SK-N-SH (cell line): ENCODE results near the gene ACLY. TPM values are rescaled to one million over a fixed set of nuclear protein-coding genes. Genes with fewer than 3 reads are reported as not detected.

Experiments
- CTCF ChIA-PET: fragments of 300-600, 350-600 bp; formaldehyde crosslinking; extraction: SDS; loops from one replicate; lab custom pipeline; 2021; lab: Yijun Ruan, JAX
- POLR2A ChIA-PET: fragments of 350-600 bp; sonication (Branson Sonifier 250); formaldehyde crosslinking; extraction: SDS; loops from one replicate; lab custom pipeline; 2020; ENCODE audit warnings: antibody characterized with exemption, inconsistent platforms; lab: Yijun Ruan, JAX
- DNase-seq: peaks from one replicate; pipeline ENCODE4 v3.0.0; 2012
- H2AFZ ChIP-seq: fragments of 200-600 bp; sonication (generic); 2 replicates; pipeline ENCODE4 v1.8.1; 2016; ENCODE audit warnings: antibody characterized with exemption, mild to moderate bottlenecking, low read depth
- H3F3A ChIP-seq: fragments of 200-600 bp; sonication (generic); replicated peaks from 2 replicates; pipeline ENCODE3; 2016; ENCODE audit warnings: antibody characterized with exemption, mild to moderate bottlenecking; ENCODE audit not compliant: insufficient read depth
- H3K27ac ChIP-seq, 2 experiments: fragments of 200-500 bp in 1 of 2; fragments of 200-600 bp in 1 of 2; sonication (Bioruptor generic) in 1 of 2; sonication (generic), shearing (Covaris generic) in 1 of 2; 2 replicates each; pipeline versions ENCODE4 v1.5.1 to v1.6.1; 2014 to 2016; ENCODE audit warnings: low read depth in 2 of 2, inconsistent platforms in 1 of 2, low read length in 1 of 2, mild to moderate bottlenecking in 1 of 2, mixed read lengths in 1 of 2
- H3K27me3 ChIP-seq: fragments of 200-600 bp; sonication (generic), shearing (Covaris generic); 2 replicates; pipeline ENCODE4 v1.6.1; 2016; ENCODE audit warnings: mixed run types; ENCODE audit not compliant: insufficient read depth
- H3K36me3 ChIP-seq, 2 experiments: fragments of 200-500 bp in 1 of 2; fragments of 200-600 bp in 1 of 2; sonication (Bioruptor generic) in 1 of 2; sonication (generic) in 1 of 2; replicated peaks in 1 of 2; 2 replicates each; pipeline versions ENCODE3 to v1.5.1; 2014 to 2016; ENCODE audit warnings: low read length in 1 of 2, mild to moderate bottlenecking in 1 of 2; ENCODE audit not compliant: insufficient read depth in 2 of 2, control insufficient read depth in 1 of 2
- H3K4me1 ChIP-seq, 2 experiments: fragments of 200-500 bp in 1 of 2; fragments of 200-600 bp in 1 of 2; sonication (Bioruptor generic) in 1 of 2; sonication (generic), shearing (Covaris generic) in 1 of 2; 2 replicates each; pipeline versions ENCODE4 v1.5.1 to v1.6.1; 2014 to 2016; ENCODE audit warnings: low read depth in 1 of 2, low read length in 1 of 2, mixed run types in 1 of 2; ENCODE audit not compliant: insufficient read depth in 2 of 2, control insufficient read depth in 1 of 2
- H3K4me2 ChIP-seq: fragments of 200-600 bp; sonication (generic), shearing (Covaris generic); 2 replicates; pipeline ENCODE4 v1.6.1; 2017; ENCODE audit warnings: mixed run types
- H3K4me3 ChIP-seq, 2 experiments: fragments of 200-500 bp in 1 of 2; fragments of 200-600 bp in 1 of 2; sonication (Bioruptor generic) in 1 of 2; sonication (generic), shearing (Covaris generic) in 1 of 2; 2 replicates each; pipeline versions ENCODE4 v1.5.1 to v1.8.1; 2014 to 2016; ENCODE audit warnings: low read depth in 2 of 2, inconsistent platforms in 1 of 2, low read length in 1 of 2, mild to moderate bottlenecking in 1 of 2, mixed read lengths in 1 of 2, moderate library complexity in 1 of 2
- H3K79me2 ChIP-seq: fragments of 200-600 bp; sonication (generic); 2 replicates; pipeline ENCODE4 v1.8.1; 2017; ENCODE audit warnings: mild to moderate bottlenecking; ENCODE audit not compliant: insufficient read depth
- H3K9ac ChIP-seq: fragments of 200-600 bp; sonication (generic); 2 replicates; pipeline ENCODE4 v1.6.1; 2017; ENCODE audit warnings: mixed run types
- H3K9me2 ChIP-seq: fragments of 200-600 bp; sonication (generic); 2 replicates; pipeline ENCODE4 v1.6.1; 2017; ENCODE audit warnings: mixed run types
- H3K9me3 ChIP-seq: fragments of 200-600 bp; sonication (generic); 2 replicates; pipeline ENCODE4 v1.6.1; 2017; ENCODE audit warnings: mixed run types, mild to moderate bottlenecking, moderate library complexity
- H4K20me1 ChIP-seq: fragments of 200-600 bp; sonication (generic); 2 replicates; pipeline ENCODE4 v1.6.1; 2017; ENCODE audit warnings: mild to moderate bottlenecking, mixed run types; ENCODE audit not compliant: insufficient read depth
- CHD2 ChIP-seq: fragments of 150-350 bp; IDR thresholded peaks from 2 replicates; pipeline ENCODE4 v1.6.1; 2018; ENCODE audit warnings: low read length; ENCODE audit not compliant: partially characterized antibody
- CTCF ChIP-seq: fragments of 200-600 bp; sonication (generic); IDR thresholded peaks from 2 replicates; pipeline ENCODE4 v1.6.1; 2017; ENCODE audit warnings: antibody characterized with exemption, mild to moderate bottlenecking, moderate library complexity
- ELF1 ChIP-seq: IDR thresholded peaks from 2 replicates; pipeline ENCODE4 v1.4.0; 2012
- EP300 ChIP-seq, 2 experiments: IDR thresholded peaks; 2 replicates each; pipeline versions ENCODE4 v1.4.0 to v1.6.1; 2012; ENCODE audit warnings: borderline replicate concordance in 1 of 2, low read depth in 1 of 2, low read length in 1 of 2
- EZH2phosphoT487 ChIP-seq: fragments of 200-600 bp; sonication (generic); IDR thresholded peaks from 2 replicates; pipeline ENCODE4 v1.6.1; 2017; ENCODE audit warnings: low read depth, mixed run types, mild to moderate bottlenecking, antibody characterized with exemption, moderate library complexity, borderline replicate concordance
- FOSL2 ChIP-seq: IDR thresholded peaks from 2 replicates; pipeline ENCODE4 v1.4.0; 2012; ENCODE audit warnings: low read depth, mild to moderate bottlenecking, moderate library complexity, borderline replicate concordance
- FOXJ3 ChIP-seq: sonication (generic); formaldehyde crosslinking; IDR thresholded peaks from 2 replicates; pipeline ENCODE4 v1.5.1; 2020; ENCODE audit warnings: mild to moderate bottlenecking, missing genetic modification reagents
- MAX ChIP-seq: IDR thresholded peaks from 2 replicates; pipeline ENCODE4 v1.4.0; 2012; ENCODE audit warnings: low read depth
- MEF2A ChIP-seq: IDR thresholded peaks from 2 replicates; pipeline ENCODE4 v1.4.0; 2012; ENCODE audit warnings: low read depth, borderline replicate concordance
- RAD21 ChIP-seq: IDR thresholded peaks from 2 replicates; pipeline ENCODE4 v1.6.1; 2012; ENCODE audit warnings: mild to moderate bottlenecking, low read length
- RCOR1 ChIP-seq: fragments of 150-350 bp; IDR thresholded peaks from 2 replicates; pipeline ENCODE4 v1.6.1; 2017; ENCODE audit warnings: antibody characterized with exemption, low read length
- REST ChIP-seq: IDR thresholded peaks from 2 replicates; pipeline ENCODE4 v1.6.1; 2012; ENCODE audit warnings: mild to moderate bottlenecking, low read depth, low read length, moderate library complexity
- RFX5 ChIP-seq: IDR thresholded peaks from 2 replicates; pipeline ENCODE4 v1.6.1; 2012; ENCODE audit warnings: mild to moderate bottlenecking, improper control_type of control experiment, low read length
- SIN3A ChIP-seq: IDR thresholded peaks from 2 replicates; pipeline ENCODE4 v1.6.1; 2012; ENCODE audit warnings: low read depth, mild to moderate bottlenecking, low read length, moderate library complexity, borderline replicate concordance
- TCF12 ChIP-seq: IDR thresholded peaks from 2 replicates; pipeline ENCODE4 v1.4.0; 2012
- TEAD4 ChIP-seq: IDR thresholded peaks from 2 replicates; pipeline ENCODE4 v1.4.0; 2012; ENCODE audit warnings: mild to moderate bottlenecking, borderline replicate concordance; ENCODE audit not compliant: insufficient read depth
- USF2 ChIP-seq: fragments of 150-350 bp; IDR thresholded peaks from 2 replicates; pipeline ENCODE4 v1.6.1; 2017; ENCODE audit warnings: antibody characterized with exemption, low read length, low read depth, borderline replicate concordance
- ZBTB33 ChIP-seq: IDR thresholded peaks from 2 replicates; pipeline ENCODE4 v1.4.0; 2012; ENCODE audit warnings: low read depth, borderline replicate concordance
- WGBS: methylation state at CpG from one replicate; pipeline ENCODE4 v1.1.6; 2017; ENCODE audit warnings: low lambda C conversion rate; 5-methylcytosine and 5-hydroxymethylcytosine counted together
- polyA plus RNA-seq, 3 experiments: library from polyadenylated mRNA; depleted of rRNA; stranded (reverse); fragments of >200 nt; gene quantifications; 2 replicates each; pipeline ENCODE4 v1.2.3, GENCODE V29; 2012

The ACLY gene
- polyA plus RNA-seq, 1 of the 3 experiments (the other 2 are of a cell fraction) = 163 TPM

GRCh38 chr17:41915020-41915419, 3.7 kb downstream of the ACLY start:
- no peaks in the 10 kb centered on the region for H3K9me3 ChIP-seq
- no peaks in the 10 kb centered on the region for H3K27me3 ChIP-seq
- no peak for DNase-seq
- H3K9me2 ChIP-seq = no peaks in the 10 kb centered on the region
- peaks cover 56% of the 10 kb centered on the region for H4K20me1 ChIP-seq
- H3K9ac ChIP-seq = no peak overlapping the region
- H3K4me3 ChIP-seq = no peak overlapping the region
- 82% methylated on average over 5 of the region's 5 CpGs for WGBS
- peaks cover 27 to 31% of the 10 kb centered on the region in 2 experiments for H3K36me3 ChIP-seq
- H3K27ac ChIP-seq = no peak overlapping the region; a peak in 1 of 4 replicates
- H3K79me2 ChIP-seq = peaks cover 71% of the 10 kb centered on the region
- H3K4me1 ChIP-seq = peaks cover 34 to 48% of the 10 kb centered on the region in 2 experiments; a peak in 3 of 4 replicates
- no peak overlapping the region for H2AFZ ChIP-seq
- H3K4me2 ChIP-seq = peak overlapping the region; percentile 89; the same call in 1 of the 2 replicates
- TF ChIP-seq TCF12 = no peak
- no peak for TF ChIP-seq ZBTB33
- TF ChIP-seq RFX5 = no peak
- no peak for TF ChIP-seq CHD2
- no peak for TF ChIP-seq MAX
- TF ChIP-seq CTCF = no peak
- no peak for TF ChIP-seq RCOR1
- no peak for TF ChIP-seq MEF2A
- no peak for TF ChIP-seq REST
- no peak for TF ChIP-seq FOSL2
- TF ChIP-seq EP300 (IDR thresholded peaks at IDR 0.05; ENCODE audit: borderline replicate concordance in 1 of 2, low read depth in 1 of 2, low read length in 1 of 2) = no peak
- TF ChIP-seq SIN3A = no peak
- TF ChIP-seq RAD21 = no peak
- TF ChIP-seq USF2 = no peak
- no peak for TF ChIP-seq FOXJ3 (CRISPR knock-in tag)
- no peak for TF ChIP-seq ELF1
- no peak for TF ChIP-seq EZH2phosphoT487
- TF ChIP-seq TEAD4 = no peak
- ChIA-PET CTCF (interaction anchor here (0.7 to 1.3 kb wide), 3 partner anchors 20 to 169 kb away, joined by 3 to 4 read pairs (median 3); no protein-coding TSS in a partner anchor), POLR2A (no interaction called here)
- peaks cover 34% of the 10 kb centered on the region for H3F3A ChIP-seq
